ENCODE results near the gene MYRFL.

The MYRFL gene

GRCh38 chr12:69901221-69901905, 76.3 kb downstream of the MYRFL start:
- TF ChIP-seq GATA3 (IDR thresholded peaks at IDR 0.05; ENCODE audit: low read depth, low read length) (no peak), GATA2 (IDR thresholded peaks at IDR 0.05; ENCODE audit: low read depth, low read length) (no peak)

DNA sequence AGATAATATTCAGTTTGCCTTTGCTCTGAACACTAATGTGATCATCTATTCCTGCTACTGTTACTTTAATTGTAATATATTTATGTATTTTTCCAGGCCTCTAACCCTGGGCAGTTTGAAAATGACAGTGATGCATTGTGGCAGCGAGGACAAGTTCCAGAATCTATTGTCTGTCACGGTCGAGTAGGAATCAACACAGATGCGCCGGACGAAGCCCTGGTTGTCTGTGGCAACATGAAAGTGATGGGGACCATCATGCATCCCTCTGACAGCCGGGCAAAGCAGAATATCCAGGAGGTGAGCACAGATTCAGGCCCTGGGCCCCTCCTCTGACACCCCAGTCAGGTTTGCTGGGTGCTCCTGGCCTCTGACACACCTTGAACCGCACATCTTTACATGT, 78.5 kb downstream of the MYRFL start:
- no peak for TF ChIP-seq GATA2 (IDR thresholded peaks at IDR 0.05; ENCODE audit: low read depth, low read length)
- no peak for TF ChIP-seq GATA3 (IDR thresholded peaks at IDR 0.05; ENCODE audit: low read depth, low read length)

DNA sequence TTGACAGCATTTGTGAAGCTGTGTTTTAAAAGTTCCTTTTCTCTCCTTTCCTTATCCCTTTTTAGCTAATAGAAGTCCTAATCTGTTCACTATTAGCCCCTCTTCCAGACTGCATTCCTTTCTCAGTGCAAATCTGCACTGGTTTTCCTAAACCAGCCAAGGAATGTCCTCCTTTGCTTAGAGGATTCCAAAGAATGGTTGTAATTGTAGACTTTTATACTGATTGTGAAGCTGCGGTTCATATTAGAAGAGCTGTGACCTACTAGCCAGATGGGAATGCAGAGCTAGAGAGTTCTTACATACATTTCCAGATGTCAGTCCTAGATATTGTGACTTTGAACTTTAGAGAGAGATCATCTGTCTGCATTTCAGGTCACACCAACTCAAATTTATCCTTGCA, 79.8 kb downstream of the MYRFL start:
- TF ChIP-seq GATA2 (IDR thresholded peaks at IDR 0.05; ENCODE audit: low read depth, low read length) (no peak), GATA3 (IDR thresholded peaks at IDR 0.05; ENCODE audit: low read depth, low read length) (no peak)

- TF ChIP-seq GATA3 (IDR thresholded peaks at IDR 0.05; ENCODE audit: low read depth, low read length) (no peak), GATA2 (IDR thresholded peaks at IDR 0.05; ENCODE audit: low read depth, low read length) (no peak)
Observed at GRCh38 chr12:69905801-69906200, 80.8 kb downstream of the MYRFL start.

DNA sequence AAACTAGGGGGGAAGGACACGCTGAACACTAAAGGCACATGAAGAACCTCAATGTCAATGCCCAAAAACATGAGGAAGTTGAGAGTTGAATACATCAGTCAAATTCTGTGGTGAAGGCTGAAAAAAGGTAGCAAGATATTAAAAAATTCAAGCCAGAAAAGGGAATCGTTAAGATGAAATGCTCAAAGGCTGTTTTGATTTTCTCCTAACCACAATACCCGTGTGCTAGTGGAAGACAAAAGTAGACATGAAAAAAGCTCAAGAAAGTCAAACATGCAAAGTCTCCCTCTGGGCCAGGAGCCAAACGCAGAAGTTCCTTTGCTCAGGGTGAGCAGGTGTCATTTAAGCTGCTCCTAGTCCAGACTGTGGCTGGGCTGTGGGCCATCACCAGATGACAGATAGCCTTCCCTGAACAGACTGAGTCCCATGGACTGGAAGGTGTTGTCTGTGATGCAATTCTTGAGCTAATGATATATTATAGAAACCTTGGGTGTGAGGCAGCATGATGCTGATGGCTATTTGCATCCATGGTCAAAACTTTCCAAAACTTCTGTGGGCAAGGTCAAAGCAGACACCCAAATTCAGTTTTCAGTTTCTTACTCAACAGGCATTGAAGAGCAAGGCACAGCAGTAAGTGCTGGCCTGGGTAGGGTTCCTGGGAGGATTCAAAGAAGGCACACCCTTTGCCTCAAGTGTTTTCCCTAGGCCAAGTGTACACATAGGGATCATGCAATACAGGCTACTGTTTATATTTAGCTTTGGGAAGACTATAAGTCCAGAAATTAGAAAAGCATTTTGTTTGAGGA, 81.6 kb downstream of the MYRFL start:
- TF ChIP-seq GATA3 (IDR thresholded peaks at IDR 0.05; ENCODE audit: low read depth, low read length) (no peak), GATA2 (IDR thresholded peaks at IDR 0.05; ENCODE audit: low read depth, low read length) (no peak)

GRCh38 chr12:69908203-69908602, 83.2 kb downstream of the MYRFL start:
- TF ChIP-seq GATA2 (IDR thresholded peaks at IDR 0.05; ENCODE audit: low read depth, low read length) (no peak), GATA3 (IDR thresholded peaks at IDR 0.05; ENCODE audit: low read depth, low read length) (no peak)

DNA sequence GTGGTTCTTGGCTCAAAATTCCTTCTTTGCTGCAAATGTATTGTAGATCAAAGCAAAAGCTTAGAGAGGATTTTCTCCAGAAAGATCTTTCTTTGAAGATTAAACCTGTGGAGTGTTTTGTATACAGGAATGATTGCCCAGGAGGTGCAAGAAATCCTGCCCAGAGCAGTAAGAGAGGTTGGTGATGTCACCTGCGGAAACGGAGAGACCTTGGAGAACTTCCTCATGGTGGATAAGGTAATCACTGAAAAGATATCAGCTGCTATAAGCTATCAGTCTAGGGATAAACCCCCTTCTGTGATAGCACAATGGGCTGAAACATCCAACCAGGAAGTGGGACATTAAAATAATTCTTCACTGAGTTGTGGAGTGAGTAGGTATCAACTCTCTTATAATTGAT, 85.7 kb downstream of the MYRFL start:
- no peak for TF ChIP-seq GATA3 (IDR thresholded peaks at IDR 0.05; ENCODE audit: low read depth, low read length)
- no peak for TF ChIP-seq GATA2 (IDR thresholded peaks at IDR 0.05; ENCODE audit: low read depth, low read length)

- TF ChIP-seq GATA2 (IDR thresholded peaks at IDR 0.05; ENCODE audit: low read depth, low read length) (no peak), GATA3 (IDR thresholded peaks at IDR 0.05; ENCODE audit: low read depth, low read length) (no peak)
Observed at GRCh38 chr12:69913526-69913925, 88.5 kb downstream of the MYRFL start.

GRCh38 chr12:69915964-69916363, 90.9 kb downstream of the MYRFL start:
- TF ChIP-seq GATA3 (IDR thresholded peaks at IDR 0.05; ENCODE audit: low read depth, low read length), result no peak
- TF ChIP-seq GATA2 (IDR thresholded peaks at IDR 0.05; ENCODE audit: low read depth, low read length), result no peak

- TF ChIP-seq GATA3 (IDR thresholded peaks at IDR 0.05; ENCODE audit: low read depth, low read length), result no peak
- TF ChIP-seq GATA2 (IDR thresholded peaks at IDR 0.05; ENCODE audit: low read depth, low read length), result no peak
Observed at GRCh38 chr12:69916544-69917235, 91.7 kb downstream of the MYRFL start.

DNA sequence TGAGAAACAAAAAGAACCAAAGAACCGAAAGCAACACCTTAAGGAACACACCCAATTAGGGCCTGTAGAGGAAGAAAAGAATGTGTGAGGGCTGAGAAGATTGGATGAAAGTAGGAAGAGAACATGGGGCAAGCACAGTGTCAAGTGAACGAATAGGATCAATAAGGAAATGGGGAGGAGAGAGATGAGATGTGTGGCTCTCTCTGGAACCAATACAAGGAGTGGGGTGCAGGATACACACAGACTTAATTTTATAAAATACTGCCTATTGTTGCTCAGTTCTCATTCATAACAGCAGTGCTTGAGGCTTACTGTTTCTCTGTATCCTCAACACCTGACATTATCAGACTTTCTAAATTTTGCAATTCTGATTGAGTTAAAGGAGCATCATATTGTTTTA, 93.3 kb downstream of the MYRFL start:
- TF ChIP-seq GATA2 (IDR thresholded peaks at IDR 0.05; ENCODE audit: low read depth, low read length) (no peak), GATA3 (IDR thresholded peaks at IDR 0.05; ENCODE audit: low read depth, low read length) (no peak)

DNA sequence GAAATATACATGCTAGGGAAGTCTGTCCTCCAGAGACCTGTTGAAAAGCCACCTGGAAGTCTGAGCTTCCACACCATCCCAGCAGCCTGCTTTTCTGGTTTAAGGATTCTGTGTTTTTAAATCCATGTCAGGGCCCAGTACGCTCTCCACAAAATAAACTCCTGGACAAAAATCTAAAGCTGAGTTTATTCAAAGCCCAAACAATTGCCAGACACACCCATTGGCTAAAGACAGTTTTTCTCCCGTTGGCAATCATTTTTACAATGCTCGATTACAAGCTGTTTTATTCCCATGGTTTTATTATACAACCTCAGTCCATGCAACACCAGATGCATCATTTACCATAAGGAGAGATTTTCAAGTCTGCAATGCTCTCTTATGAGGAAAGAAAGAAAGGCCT, 94.5 kb downstream of the MYRFL start:
- TF ChIP-seq GATA2 (IDR thresholded peaks at IDR 0.05; ENCODE audit: low read depth, low read length) (no peak), GATA3 (IDR thresholded peaks at IDR 0.05; ENCODE audit: low read depth, low read length) (no peak)

GRCh38 chr12:69921831-69922230, 96.8 kb downstream of the MYRFL start:
- no peak for TF ChIP-seq GATA2 (IDR thresholded peaks at IDR 0.05; ENCODE audit: low read depth, low read length)
- no peak for TF ChIP-seq GATA3 (IDR thresholded peaks at IDR 0.05; ENCODE audit: low read depth, low read length)

DNA sequence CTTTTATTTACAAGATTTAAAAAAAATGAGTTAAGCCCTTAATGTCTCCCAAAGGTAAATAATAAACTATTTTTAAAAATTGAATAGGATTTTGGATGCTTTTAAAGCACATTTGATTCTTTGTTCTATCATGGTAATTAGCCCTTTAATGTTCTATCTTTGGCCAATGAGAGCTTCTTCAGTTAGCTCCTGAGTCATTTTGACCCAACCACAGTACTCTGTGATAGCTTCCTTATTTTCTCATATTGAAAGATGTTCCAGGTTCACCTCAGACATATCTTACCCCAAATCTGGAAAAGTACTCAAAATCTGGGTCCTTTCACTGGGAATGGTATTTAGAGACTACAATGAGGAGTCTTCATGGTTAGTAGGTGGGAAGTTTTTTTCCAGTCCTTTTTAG, 98.0 kb downstream of the MYRFL start:
- TF ChIP-seq GATA3 (IDR thresholded peaks at IDR 0.05; ENCODE audit: low read depth, low read length), result no peak
- no peak for TF ChIP-seq GATA2 (IDR thresholded peaks at IDR 0.05; ENCODE audit: low read depth, low read length)

Measured in SH-SY5Y (cell line).